Left colon (tissue), 2 donors: Measurements from ENCODE around the gene FKBP15. TPM values are rescaled to one million over a fixed set of nuclear protein-coding genes. Genes with fewer than 3 reads are reported as not detected.

Source experiments
- ATAC-seq: fragments of 200-7000 bp; cut with Tn5 transposase; one replicate; pipeline ENCODE4 v1.9.1; 2020; ENCODE audit warnings: mild to moderate bottlenecking, moderate library complexity
- DNase-seq, 2 donors: peaks; one replicate each; pipeline ENCODE4 v3.0.0-alpha.2; 2020
- intact Hi-C, 2 donors: fragments of 100-400 bp; cut with DNase I in 1 of 2; cut with micrococcal nuclease in 1 of 2; formaldehyde crosslinking; loops; one replicate each; pipeline versions ENCODE4 v1.11.2 to v1.14.0; 2022; cut with DNase I, micrococcal nuclease
- total RNA-seq, 2 donors: library from RNA; stranded (reverse); fragmentation: NEBNext Ultra II Directional; extraction: Animal tissue kit (Norgen Biotek cat#: 25700); gene quantifications; one replicate each; pipeline ENCODE4 v1.2.1, GENCODE V29; 2021
- donor health status: DM: no; HTN: no; CAD: no.
- donor health status: DM: yes; HTN: yes; CAD: no.

FKBP15 gene
- total RNA-seq, 2 donors from 2014 or later = 23.5 to 25.0 TPM

DNA sequence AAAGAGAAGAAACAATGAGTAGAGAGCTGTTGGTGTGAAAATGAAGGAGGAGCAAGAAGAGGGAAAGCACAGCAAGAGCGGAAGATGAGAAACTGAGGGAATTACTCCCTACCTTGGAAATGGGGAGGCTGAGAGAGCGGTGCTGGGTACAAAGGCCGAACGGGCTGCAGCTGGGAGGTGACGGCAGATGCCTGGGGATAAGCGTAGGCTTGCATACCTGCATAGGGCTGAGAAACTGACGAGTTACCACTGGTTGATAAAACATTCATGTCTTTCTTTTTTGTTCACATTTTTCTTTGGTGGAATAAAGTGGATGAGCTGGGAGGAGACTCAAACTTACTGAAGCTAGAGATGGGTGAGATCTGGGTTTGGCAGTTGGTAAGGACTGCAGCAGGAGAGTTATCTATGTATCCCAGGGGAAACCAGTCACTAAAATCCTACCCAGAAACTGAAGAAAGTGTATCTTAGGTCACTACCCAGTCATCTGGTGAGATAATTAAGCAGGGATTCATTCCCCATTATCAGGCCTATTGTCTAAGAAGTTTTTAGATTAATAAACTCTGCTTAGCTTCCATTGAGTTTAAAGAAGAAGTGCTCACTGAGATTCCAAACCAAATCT is 34.8 kb downstream of the FKBP15 start:
- intact Hi-C loops = no loop called here
- ATAC-seq (no peak), DNase-seq (no peak)

DNA sequence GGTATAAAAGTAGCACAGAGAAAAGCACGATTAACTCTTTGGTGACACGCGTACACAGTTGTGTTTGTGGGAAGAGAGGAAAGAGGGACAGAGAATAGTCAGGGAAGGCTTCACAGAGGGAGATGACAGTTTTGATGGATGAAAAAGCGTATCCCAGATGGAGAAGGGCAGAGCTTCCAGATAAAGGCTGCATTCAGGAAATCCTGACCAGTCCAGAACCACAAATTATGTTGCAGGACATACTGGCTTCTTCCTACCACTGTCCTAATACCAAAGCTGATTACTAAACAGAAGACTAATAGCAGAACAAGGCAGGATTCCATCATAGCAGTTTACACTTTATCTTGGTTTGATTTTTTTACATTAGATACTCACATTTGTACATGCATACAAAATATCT is 35.8 kb downstream of the FKBP15 start:
- no peak for DNase-seq
- intact Hi-C loops = no loop called here
- no peak for ATAC-seq

DNA sequence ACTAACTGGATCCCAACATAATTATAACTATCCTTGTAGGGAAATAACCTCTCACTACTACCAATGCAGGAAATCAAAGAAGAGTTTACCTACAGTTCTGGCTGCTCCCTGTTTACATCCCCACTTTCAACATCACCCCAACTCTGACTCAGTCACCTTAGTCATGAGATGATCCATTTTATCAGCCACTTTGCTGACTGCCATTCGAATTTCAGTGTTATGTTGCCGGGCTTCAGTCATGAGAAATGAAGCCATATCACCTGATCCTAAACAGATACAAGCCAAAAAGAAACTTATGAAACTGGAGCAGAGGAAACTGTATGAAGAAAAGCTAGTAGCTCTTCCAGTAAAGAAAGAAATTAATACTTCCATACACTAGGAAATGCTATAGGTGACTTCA is 36.5 kb downstream of the FKBP15 start:
- no peak for DNase-seq
- intact Hi-C loops = no loop called here
- no peak for ATAC-seq

DNA sequence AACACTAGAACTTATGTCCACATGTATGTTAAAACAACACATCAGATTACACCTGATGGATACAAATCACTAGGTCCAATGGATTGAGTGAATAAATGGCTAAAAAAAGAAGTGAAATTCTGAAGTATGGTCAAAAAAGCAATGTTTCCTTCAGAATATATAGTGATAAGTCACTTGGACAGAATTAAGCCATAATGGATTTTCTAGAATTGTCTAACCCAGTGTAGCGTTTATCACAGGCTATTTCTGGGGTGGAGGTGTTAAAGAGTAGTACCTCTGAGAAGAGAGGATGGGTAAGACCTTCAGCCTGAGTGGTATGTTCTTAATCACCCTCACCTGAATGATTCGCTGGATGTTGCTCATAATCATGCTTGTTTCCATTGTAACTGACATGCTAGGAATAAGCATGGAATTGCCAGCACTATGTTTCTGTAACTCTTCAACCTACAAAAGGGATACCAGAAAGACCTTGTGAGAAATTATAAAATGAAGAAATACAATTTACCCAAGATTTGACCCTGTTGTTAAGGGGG is 37.1 kb downstream of the FKBP15 start:
- no peak for DNase-seq
- no peak for ATAC-seq
- intact Hi-C loops = no loop called here

DNA sequence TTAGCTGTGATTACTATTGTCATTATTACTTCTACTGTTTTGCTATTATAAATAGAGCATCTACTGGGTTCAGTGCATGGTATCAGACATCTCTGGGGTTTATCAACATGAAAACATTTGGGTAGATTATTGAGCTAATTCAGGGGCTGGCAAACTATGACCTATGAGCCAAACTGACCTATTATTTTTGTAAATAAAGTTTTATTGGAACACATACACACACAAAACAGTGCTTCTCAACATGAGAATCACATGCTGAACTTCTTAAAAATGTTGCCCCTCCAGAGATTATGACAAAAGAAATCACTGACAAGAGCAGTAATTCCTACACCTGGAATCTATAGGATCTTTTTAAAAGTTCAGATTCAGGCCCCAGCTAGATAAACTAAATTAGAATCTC is 39.9 kb downstream of the FKBP15 start:
- intact Hi-C loops = no loop called here
- ATAC-seq (no peak), DNase-seq (no peak)

DNA sequence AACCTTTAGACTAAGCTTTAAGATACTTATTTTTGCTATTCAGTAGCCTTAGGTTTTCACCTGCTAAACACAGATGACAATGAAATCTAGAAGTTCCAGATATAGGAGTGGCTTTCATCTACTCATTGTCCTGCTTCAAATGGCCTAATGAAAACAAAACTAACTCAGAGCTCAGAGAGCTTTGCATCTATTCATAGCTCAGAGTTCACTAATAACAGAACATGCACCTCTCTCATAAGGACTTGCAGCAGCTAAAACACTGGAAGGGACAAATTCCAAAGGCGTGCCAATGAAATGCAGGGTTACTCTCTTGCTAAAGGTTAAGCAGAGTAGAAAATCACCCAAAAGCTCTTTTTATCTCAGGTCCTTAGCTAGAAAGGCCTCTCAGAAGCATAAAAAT is 41.2 kb downstream of the FKBP15 start:
- intact Hi-C loops = no loop called here
- no peak for DNase-seq
- ATAC-seq = no peak

DNA sequence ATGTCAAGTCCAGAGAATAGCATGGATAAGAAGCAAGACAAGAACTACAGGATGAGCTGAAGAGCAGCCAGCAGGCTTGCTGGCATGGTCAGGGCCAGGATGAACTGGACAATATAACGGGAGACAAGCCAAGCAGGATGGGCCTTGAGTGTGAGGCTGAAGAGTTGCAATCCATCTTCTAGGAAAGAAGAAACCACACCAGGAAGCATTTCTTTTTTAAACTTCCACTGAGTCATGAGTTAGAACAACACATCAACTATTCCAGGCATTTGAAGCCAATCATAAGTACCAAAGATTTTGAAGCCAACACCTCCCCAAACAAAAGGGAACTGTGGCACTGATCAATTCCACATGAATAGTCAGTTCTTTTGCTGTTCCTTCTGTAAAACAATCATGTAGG is 43.0 kb downstream of the FKBP15 start:
- DNase-seq = no peak
- no peak for ATAC-seq
- intact Hi-C loops = no loop called here

DNA sequence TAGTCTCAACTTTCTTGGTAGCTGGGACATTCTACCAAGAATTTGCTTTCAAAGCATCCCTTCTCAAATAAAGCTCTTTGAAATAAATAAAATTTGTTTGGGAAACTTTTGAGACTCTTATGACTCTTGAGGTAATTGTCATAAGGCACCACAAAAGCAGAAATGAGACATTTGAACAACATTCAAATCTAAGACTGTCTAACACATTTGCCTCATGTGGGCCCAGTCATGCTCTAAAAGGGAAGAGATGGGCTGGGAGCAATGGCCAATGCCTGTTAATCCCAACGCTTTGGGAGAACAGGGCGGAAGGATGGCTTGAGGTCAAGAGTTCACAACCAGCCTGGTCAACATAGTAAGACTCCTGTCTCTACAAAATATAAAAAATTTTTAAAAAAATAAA is 43.8 kb downstream of the FKBP15 start:
- ATAC-seq (no peak), DNase-seq (no peak)
- intact Hi-C loops = no loop called here

DNA sequence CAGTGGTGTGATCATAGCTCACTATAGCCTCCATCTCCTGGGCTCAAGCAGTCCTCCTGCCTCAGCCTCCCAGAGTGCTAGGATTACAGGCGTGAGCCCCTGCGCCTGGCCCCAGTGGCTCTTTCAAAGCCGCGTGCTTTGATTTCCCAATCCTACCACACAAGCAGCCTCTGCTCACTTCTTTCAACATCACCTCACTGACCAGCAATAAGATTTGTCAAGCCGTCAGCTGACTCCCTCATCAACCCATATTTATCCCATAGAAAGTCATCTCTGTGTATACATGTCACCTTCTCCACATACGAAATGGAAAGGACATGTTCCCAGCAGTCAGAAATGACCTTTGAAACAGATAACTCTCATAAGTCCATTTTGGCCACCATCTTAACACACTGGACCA is 44.3 kb downstream of the FKBP15 start:
- DNase-seq (no peak), ATAC-seq (no peak)
- intact Hi-C loops = no loop called here

DNA sequence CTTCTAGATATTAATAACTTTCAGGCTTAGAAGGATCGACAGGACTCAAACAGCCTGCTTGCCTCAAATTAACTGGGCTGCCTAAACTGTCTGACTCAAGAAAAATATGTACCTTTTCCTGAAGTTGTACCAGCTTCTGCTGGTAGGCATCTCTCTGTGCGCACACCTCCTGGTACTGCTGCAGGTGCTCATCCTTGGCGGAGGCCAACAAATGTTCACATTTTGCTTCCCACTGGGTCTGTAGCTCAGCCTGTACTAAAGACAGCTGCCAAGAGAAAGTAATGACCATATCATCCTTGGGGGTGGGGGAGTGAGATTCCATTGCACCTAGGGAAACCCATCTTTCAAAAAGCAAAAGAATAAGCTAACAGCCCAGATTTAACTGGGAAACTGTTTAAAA is 47.7 kb downstream of the FKBP15 start:
- DNase-seq (no peak), ATAC-seq (no peak)
- intact Hi-C loops = no loop called here

DNA sequence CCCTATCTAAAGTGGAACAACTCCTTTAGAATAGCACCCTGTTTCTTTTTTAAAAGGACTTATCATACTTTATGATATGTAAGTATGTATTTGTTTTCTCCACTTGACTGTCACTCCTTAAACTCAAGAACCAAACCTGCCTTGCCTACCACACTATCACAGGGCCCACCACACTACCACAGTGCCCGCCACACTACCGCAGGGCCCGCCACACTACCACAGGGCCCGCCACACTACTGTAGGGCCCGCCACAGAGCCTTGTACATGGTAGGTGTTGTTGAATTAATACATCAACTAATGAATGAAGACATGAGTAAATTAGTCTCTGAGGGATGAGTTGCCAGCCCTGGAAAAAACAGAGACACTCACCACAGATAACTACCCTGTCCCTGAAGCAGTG is 52.3 kb downstream of the FKBP15 start:
- intact Hi-C loops = no loop called here
- ATAC-seq = no peak
- no peak for DNase-seq

DNA sequence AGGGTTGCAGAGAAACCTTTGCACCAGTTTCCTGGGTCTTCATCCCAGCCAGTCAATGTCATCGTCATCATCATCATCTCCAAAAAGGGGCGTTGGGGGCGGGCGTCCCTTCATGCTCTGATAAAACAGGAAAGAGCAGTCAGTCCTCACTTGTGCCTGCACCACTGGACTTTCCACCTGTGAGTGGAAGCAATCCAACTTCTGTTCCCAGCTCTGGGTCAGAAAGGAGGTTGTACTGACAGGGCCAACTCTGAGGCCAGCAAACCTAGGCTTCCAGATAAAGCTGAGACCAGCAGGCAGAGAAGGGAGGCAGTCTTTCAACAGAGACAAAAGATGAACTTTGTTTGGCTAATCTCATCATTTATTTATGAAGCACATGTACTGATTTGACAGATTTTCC is 55.0 kb downstream of the FKBP15 start:
- no peak for ATAC-seq
- no peak for DNase-seq

DNA sequence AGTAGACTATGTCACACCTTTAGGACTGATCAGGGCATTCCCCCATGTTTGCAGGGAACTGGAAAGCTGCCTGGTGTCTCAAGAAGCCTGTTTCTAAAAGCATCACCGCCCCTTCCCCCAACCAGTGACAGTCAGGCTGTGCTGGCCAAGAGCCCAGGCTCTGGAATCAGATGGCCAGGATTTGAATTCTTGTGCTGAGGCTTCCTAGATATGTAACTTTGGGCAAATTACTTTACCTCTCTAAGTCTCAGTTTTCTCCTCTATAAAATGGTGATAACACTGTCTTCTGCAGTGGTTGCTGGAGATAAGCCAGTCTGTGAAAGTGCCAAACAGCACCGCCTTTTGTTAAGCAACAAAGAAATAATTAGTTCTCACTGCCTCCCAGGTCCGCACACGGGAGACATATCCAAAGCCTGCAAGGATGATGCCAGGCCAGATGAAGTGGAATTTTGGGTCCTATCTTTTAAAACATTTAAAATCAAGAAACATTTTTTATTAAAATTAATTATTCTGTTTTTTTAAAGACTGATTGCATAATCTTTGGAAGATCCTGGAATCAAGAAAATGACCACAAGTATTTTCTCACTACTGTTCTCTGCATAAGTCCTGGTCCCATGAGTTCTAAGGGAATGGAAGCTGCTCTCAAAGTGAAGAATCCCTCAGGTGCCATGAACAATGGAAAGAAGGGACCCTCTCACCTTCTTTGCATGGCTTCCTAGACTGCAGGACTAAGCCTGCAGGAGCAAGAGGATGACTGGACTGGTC is 56.4 kb downstream of the FKBP15 start:
- DNase-seq = no peak
- intact Hi-C loops = no loop called here
- ATAC-seq = no peak

More for the DNA sequence above, 55.0 kb downstream of the FKBP15 start:
- intact Hi-C loops = no loop called here

DNA sequence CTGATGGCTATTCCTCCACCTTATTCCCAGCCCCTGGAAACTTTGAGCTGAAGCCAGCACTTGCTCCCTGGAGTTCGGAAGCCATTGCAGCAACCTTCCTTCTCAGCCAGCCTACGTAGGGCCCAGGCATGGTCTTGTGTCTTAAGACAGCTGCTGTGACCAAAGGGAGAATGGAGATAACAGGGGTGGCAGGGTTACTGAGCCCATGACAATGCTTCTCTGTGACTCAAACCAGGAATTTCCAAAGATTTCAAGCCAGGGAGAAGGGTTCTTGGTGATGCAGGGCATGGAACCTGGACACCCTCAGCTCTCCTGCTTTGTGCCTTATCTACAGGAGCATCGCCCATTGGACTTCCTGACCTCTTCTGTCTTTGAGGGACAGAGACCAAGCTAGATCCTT is 58.1 kb downstream of the FKBP15 start:
- DNase-seq (no peak), ATAC-seq (no peak)
- intact Hi-C loops = no loop called here

DNA sequence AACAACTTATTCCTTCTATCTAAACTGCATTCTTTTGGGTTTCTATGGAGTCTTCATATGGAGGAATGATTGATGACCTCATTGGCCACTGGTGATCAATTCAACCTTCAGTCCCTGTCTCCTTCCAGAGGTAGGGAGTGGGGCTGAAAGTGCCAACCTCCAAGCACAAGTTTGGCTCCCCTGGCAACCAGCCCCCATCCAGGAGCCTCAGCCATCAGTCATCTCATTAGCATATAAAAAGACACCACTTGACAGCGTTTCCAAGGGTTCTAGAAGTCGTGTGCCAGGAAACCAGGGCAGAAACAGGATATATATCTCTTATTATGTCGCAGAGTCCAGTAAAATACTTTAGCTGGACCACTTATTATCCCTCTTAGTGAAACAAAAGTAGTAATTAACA is 60.5 kb downstream of the FKBP15 start:
- DNase-seq (no peak), ATAC-seq (no peak)
- intact Hi-C loops = no loop called here

DNA sequence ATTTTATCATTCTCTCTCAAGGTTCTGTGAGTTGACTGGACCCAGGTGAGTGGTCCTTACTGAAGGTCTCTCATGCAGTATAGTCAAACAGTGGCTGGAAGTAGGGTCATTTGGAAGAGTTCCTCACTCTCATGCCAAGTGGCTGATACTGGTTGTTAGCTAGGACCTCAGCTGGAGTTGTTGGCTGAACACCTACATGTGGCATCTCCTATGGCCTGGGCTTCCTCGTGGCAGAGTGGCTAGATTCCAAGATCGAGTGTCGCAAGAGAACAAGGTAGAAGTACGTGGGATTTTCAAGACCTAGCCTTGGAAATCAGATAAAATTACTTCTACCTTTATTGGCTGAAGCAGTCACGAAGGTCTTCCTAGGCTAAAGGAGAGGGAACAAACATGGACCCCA is 62.6 kb downstream of the FKBP15 start:
- intact Hi-C loops = no loop called here
- ATAC-seq = no peak
- DNase-seq = no peak

DNA sequence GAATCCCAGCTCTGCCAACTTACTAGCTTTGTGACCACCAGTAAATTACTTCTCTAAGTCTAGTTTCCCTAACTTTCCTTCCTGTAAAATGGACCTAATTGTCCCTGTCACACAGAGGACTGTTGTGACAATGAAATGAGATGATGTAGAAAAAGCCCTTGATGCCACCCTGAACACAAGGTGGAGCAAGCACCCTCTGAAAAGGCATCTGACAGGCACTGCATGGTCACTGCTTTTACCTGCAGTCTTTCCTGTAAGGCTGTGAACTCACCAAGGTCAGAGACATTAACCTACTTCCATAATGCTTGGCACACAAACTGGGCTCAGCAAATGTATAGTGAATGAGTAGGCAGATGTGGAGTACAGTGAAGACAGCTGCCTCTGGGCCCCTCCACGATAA is 64.2 kb downstream of the FKBP15 start:
- intact Hi-C loops = no loop called here
- DNase-seq (no peak), ATAC-seq (no peak)

DNA sequence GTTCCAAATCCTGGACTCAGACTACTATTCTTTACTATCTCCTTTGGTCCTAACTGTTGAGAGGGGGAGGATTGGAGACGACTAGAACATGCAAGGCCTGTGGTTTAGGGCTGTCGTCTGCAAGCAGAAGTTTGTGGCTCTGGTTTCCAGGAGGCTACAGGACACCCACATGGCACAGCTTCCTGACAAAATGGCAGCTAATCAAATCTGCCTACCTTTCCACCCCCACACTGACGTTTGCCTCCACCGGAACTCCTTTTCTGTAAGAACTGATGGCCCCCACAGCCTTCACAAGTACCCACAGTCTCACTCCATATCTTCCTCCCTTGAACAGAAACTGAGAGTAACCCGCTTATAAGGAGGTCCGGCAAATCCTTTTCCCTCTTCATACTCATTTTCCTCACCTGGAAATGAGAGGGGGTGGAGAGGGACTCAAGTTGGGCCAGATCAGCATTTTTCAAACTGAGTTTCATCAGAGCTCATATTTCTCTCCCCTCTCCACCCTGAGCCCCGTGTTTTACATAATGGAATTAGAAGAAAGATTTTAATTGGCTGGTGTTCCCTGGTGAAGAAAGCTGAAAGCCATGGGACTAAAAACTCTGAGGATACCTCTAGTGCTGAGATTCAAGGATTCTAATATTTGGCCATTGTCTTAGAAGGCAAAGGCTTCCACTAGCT is 65.0 kb downstream of the FKBP15 start:
- ATAC-seq (no peak), DNase-seq (no peak)
- intact Hi-C loops = no loop called here

DNA sequence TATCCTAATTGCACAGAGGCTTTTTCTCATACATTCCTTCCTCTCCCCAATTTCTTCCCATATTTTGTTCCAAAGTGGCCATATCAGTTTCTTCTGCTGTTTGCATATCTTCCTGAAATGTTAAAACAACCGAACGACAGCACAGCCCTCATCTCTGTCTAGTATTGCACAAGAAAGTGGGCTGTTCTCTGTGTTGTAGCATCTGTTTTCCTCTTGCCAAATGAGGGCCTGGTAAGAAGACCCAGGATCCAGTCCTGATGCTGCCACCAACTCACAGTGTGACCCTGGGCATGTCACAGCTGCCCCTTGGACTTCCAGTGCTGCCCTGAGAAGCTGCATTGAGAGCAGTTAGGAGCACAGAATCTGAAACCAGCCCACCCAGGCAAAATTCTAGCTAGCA is 66.1 kb downstream of the FKBP15 start:
- DNase-seq (no peak), ATAC-seq (no peak)
- intact Hi-C loops = no loop called here

DNA sequence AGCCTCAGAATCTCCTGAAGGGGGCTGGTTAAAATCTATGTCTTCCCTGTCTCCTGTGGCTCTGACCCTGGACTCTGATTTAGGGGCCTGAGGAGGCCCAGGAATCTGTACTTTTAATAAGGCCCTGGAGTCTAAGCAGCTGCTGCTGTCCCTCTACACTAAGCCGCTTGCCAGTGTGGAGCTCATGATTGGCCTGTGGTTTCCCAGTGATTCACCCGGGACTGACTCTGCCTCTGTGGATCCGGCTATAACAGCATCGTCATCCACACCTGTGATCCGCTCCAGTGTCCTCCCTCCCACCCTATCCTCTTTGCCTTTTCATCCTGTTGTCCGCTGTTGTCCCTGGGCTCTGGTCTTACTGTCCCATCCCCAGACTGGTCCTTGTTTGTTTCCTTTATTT is 66.6 kb downstream of the FKBP15 start:
- DNase-seq = no peak
- intact Hi-C loops = no loop called here
- ATAC-seq = no peak
